OCI-M2 (cell line): ENCODE measurements around the gene A2ML1.
"Not testable (repeated sequence)": the region's sequence is repeated elsewhere in the genome, so short reads cannot be mapped to it uniquely, and the experiment has no call there.

Experiments used
- DNase-seq: peaks from one replicate; lab custom pipeline; 2025; ENCODE audit not compliant: unreplicated experiment; lab: John Stamatoyannopoulos, UW

A2ML1 gene

GRCh38 chr12:8904665-8905064 lies 82.2 kb downstream of the A2ML1 start:
- no peak for DNase-seq

- no peak for DNase-seq
Measured at GRCh38 chr12:8905546-8905945, 83.1 kb downstream of the A2ML1 start.

GRCh38 chr12:8906266-8907180 lies 84.1 kb downstream of the A2ML1 start:
- no peak for DNase-seq

- DNase-seq: no peak
Measured at GRCh38 chr12:8907513-8907912, 85.1 kb downstream of the A2ML1 start.

- DNase-seq: no peak
Measured at GRCh38 chr12:8909752-8910151, 87.3 kb downstream of the A2ML1 start.

- no peak for DNase-seq
Measured at GRCh38 chr12:8911606-8912268, 89.3 kb downstream of the A2ML1 start.

GRCh38 chr12:8912914-8913313 lies 90.5 kb downstream of the A2ML1 start:
- no peak for DNase-seq

- no peak for DNase-seq
Measured at GRCh38 chr12:8913702-8914032, 91.2 kb downstream of the A2ML1 start.

- DNase-seq: not testable (repeated sequence)
Measured at GRCh38 chr12:8914033-8914715, 91.8 kb downstream of the A2ML1 start, which contains the start of gene PHC1. TSS of gene PHC1 (plus strand) at chr12:8914509. CDS start at chr12:8917678, 3,169 bp downstream.

GRCh38 chr12:8914716-8915526 lies 92.5 kb downstream of the A2ML1 start:
- no peak for DNase-seq

- no peak for DNase-seq
Measured at GRCh38 chr12:8916154-8916553, 93.7 kb downstream of the A2ML1 start.

- DNase-seq: no peak
Measured at GRCh38 chr12:8917031-8917430, 94.6 kb downstream of the A2ML1 start.

- DNase-seq: no peak
Measured at GRCh38 chr12:8917751-8918150, 95.3 kb downstream of the A2ML1 start.

GRCh38 chr12:8919643-8920042 lies 97.2 kb downstream of the A2ML1 start:
- DNase-seq: not testable (repeated sequence)

- no peak for DNase-seq
Measured at GRCh38 chr12:8922544-8922943, 100.1 kb downstream of the A2ML1 start.
